HepG2 (cell line): ENCODE results near the gene GRID1. TPM values are rescaled to one million over a fixed set of nuclear protein-coding genes. Genes with fewer than 3 reads are reported as not detected.

Experiments used
- ATAC-seq: fragments of 200-7000 bp; cut with Tn5 transposase; 3 replicates; pipeline ENCODE4 v1.9.1; 2020; ENCODE audit warnings: mild to moderate bottlenecking, moderate library complexity
- BruUV-seq: library from RNA; stranded (reverse); fragments of 400-500 nt; replicated peaks from 2 replicates; lab custom pipeline; 2021; lab: Mats Ljungman, UMichigan
- CTCF ChIA-PET: fragments of 300-600 bp; formaldehyde crosslinking; extraction: SDS; loops from one replicate; lab custom pipeline; 2021; ENCODE audit warnings: low total read pairs, inconsistent platforms, low intra/inter-chr PET ratio; lab: Yijun Ruan, JAX
- POLR2A ChIA-PET: fragments of 350-600 bp; sonication (Branson Sonifier 250); formaldehyde crosslinking; loops from one replicate; lab custom pipeline; 2020; ENCODE audit warnings: antibody characterized with exemption, inconsistent platforms; lab: Yijun Ruan, JAX
- DNase-seq: peaks from one replicate; pipeline ENCODE4 v3.0.0-alpha.2; 2015; ENCODE audit warnings: low spot score
- FAIRE-seq: peaks from 3 replicates; lab custom pipeline; 2011; peaks lifted over from hg19 to GRCh38; lab: Jason Lieb, UNC
- H2AFZ ChIP-seq: one replicate; pipeline ENCODE4 v1.6.1; 2011; ENCODE audit warnings: low read length, inconsistent platforms
- H3K27ac ChIP-seq: fragments of 300-600 bp; 3 replicates; pipeline ENCODE4 v1.8.0; 2011; ENCODE audit warnings: mixed run types, mild to moderate bottlenecking, mixed read lengths, low read length, inconsistent platforms; ENCODE audit not compliant: insufficient read depth; ENCODE audit errors: extremely low read length
- H3K27me3 ChIP-seq, 2 experiments: fragments of 200-600 bp in 1 of 2; 2 replicates in 1 of 2; 3 replicates in 1 of 2; pipeline versions ENCODE4 v1.6.0 to v1.8.0; 2011; ENCODE audit warnings: low read length in 2 of 2, mild to moderate bottlenecking in 2 of 2, moderate library complexity in 2 of 2, inconsistent platforms in 1 of 2; ENCODE audit not compliant: insufficient read depth in 2 of 2, control insufficient read depth in 1 of 2
- H3K36me3 ChIP-seq, 2 experiments: fragments of 200-600 bp in 1 of 2; replicated peaks in 1 of 2; 2 replicates in 1 of 2; 3 replicates in 1 of 2; pipeline versions ENCODE4 v1.5.1 to v1.8.0; 2011; ENCODE audit warnings: low read length in 2 of 2, inconsistent platforms in 1 of 2; ENCODE audit not compliant: insufficient read depth in 2 of 2, control insufficient read depth in 1 of 2
- H3K4me1 ChIP-seq: 2 replicates; pipeline ENCODE4 v1.5.1; 2012; ENCODE audit warnings: low read length, inconsistent platforms; ENCODE audit not compliant: insufficient read depth
- H3K4me2 ChIP-seq: 2 replicates; pipeline ENCODE4 v1.6.0; 2011; ENCODE audit warnings: low read depth, low read length, inconsistent platforms
- H3K4me3 ChIP-seq, 3 experiments: fragments of 200-600 bp in 1 of 3; sonication (generic), shearing (Covaris generic) in 1 of 3; replicated peaks in 1 of 3; 2 replicates each; pipeline ENCODE4 v1.5.1; 2011 to 2016; ENCODE audit warnings: low read length in 3 of 3, inconsistent platforms in 2 of 3, low read depth in 2 of 3, mild to moderate bottlenecking in 2 of 3, control low read depth in 1 of 3, mixed read lengths in 1 of 3; ENCODE audit not compliant: insufficient read depth in 1 of 3
- H3K79me2 ChIP-seq: one replicate; pipeline ENCODE4 v1.6.1; 2011; ENCODE audit warnings: low read length, inconsistent platforms; ENCODE audit not compliant: insufficient read depth
- H3K9ac ChIP-seq: 2 replicates; pipeline ENCODE4 v1.6.0; 2011; ENCODE audit warnings: mild to moderate bottlenecking, low read depth, low read length, inconsistent platforms; ENCODE audit not compliant: insufficient read depth
- H3K9me3 ChIP-seq: 2 replicates; pipeline ENCODE4 v1.5.1; 2012; ENCODE audit warnings: mild to moderate bottlenecking, low read length
- H4K20me1 ChIP-seq: 2 replicates; pipeline ENCODE4 v1.6.0; 2011; ENCODE audit warnings: inconsistent platforms, mild to moderate bottlenecking, low read length, moderate library complexity; ENCODE audit not compliant: insufficient read depth
- BRD4 ChIP-seq: sonication (generic); formaldehyde crosslinking; IDR thresholded peaks from 2 replicates; pipeline ENCODE4 v1.4.0; 2020; ENCODE audit warnings: missing genetic modification reagents
- HDAC2 ChIP-seq: sonication (generic); formaldehyde crosslinking; IDR thresholded peaks from 2 replicates; pipeline ENCODE4 v1.4.0; 2020; ENCODE audit warnings: missing genetic modification reagents
- HNRNPUL1 ChIP-seq: fragments of 200-400 bp; formaldehyde crosslinking; IDR thresholded peaks from 2 replicates; pipeline ENCODE4 v1.6.1; 2017; ENCODE audit warnings: low read depth, mild to moderate bottlenecking, low read length, moderate library complexity
- IRF9 ChIP-seq: sonication (generic); formaldehyde crosslinking; IDR thresholded peaks from 2 replicates; pipeline ENCODE4 v1.8.0; 2022; ENCODE audit warnings: missing genetic modification reagents, mild to moderate bottlenecking, borderline replicate concordance
- JUND ChIP-seq: sonication (generic); formaldehyde crosslinking; IDR thresholded peaks from 2 replicates; pipeline ENCODE4 v1.8.0; 2022; ENCODE audit warnings: mild to moderate bottlenecking, missing genetic modification reagents
- KLF13 ChIP-seq: sonication (generic); formaldehyde crosslinking; IDR thresholded peaks from 2 replicates; pipeline ENCODE4 v1.4.0; 2020; ENCODE audit warnings: mild to moderate bottlenecking, missing genetic modification reagents
- LCORL ChIP-seq, 2 experiments: fragments of 450-650 bp in 1 of 2; sonication (generic) in 1 of 2; formaldehyde crosslinking in 1 of 2; IDR thresholded peaks; 2 replicates each; pipeline versions ENCODE4 v1.5.0 to v1.6.1; 2017 to 2020; ENCODE audit warnings: antibody characterized with exemption in 1 of 2, missing genetic modification reagents in 1 of 2
- NR2F6 ChIP-seq, 2 experiments: IDR thresholded peaks; 2 replicates each; pipeline ENCODE4 v1.6.1; 2016; ENCODE audit warnings: antibody characterized with exemption in 1 of 2, mild to moderate bottlenecking in 1 of 2
- PHF5A ChIP-seq: IDR thresholded peaks from one replicate; pipeline ENCODE4 v1.6.1; 2018; ENCODE audit warnings: low read depth, missing genetic modification reagents; ENCODE audit not compliant: unreplicated experiment
- RBM22 ChIP-seq: fragments of 200-400 bp; formaldehyde crosslinking; optimal IDR thresholded peaks from 2 replicates; pipeline ENCODE3; 2017; ENCODE audit warnings: mild to moderate bottlenecking, low read length, moderate library complexity
- TAF1 ChIP-seq: sonication (generic); formaldehyde crosslinking; IDR thresholded peaks from 2 replicates; pipeline ENCODE4 v1.4.0; 2020; ENCODE audit warnings: missing genetic modification reagents
- ZNF792 ChIP-seq: IDR thresholded peaks from 2 replicates; pipeline ENCODE4 v1.6.1; 2016
- in situ Hi-C: cut with HindIII; loops from 2 replicates; pipeline ENCODE4 v1.10.0; 2017; ENCODE audit warnings: low pct_unique_long_range_greater_than_20kb; ENCODE audit not compliant: extremely low pct_ligation_motif_present
- intact Hi-C: fragments of 100-400 bp; cut with micrococcal nuclease; formaldehyde crosslinking; loops from one replicate; pipeline ENCODE4 v1.10.0; 2022; ENCODE audit not compliant: unreplicated experiment
- polyA plus RNA-seq, 8 experiments: library from polyadenylated mRNA; depleted of rRNA in 3 of 8; stranded (reverse) in 7 of 8; unstranded in 1 of 8; fragments of >200 nt; fragmentation: Illumina TruSeq in 4 of 8; extraction: Trizol in 4 of 8; gene quantifications; 2 replicates each; pipeline versions ENCODE4 v1.2.1 to v1.2.3, GENCODE V29; 2011 to 2016; ENCODE audit warnings: low read depth in 4 of 8, missing spikeins in 1 of 8, mixed read lengths in 1 of 8; ENCODE audit not compliant: insufficient read depth in 1 of 8
- total RNA-seq, 5 experiments: library from RNA; depleted of rRNA; stranded (reverse); fragments of >200 nt; fragmentation: Illumina TruSeq; extraction: Trizol; gene quantifications; 2 replicates each; pipeline ENCODE4 v1.2.3, GENCODE V29; 2016; ENCODE audit warnings: low read depth in 1 of 5
- TF ChIP-seq, protein P1 (sequence below), 2 experiments: IDR thresholded peaks; 2 replicates each; pipeline ENCODE4 v1.6.1; 2011 to 2012; ENCODE audit warnings: low read length in 2 of 2, borderline replicate concordance in 1 of 2, low read depth in 1 of 2, mild to moderate bottlenecking in 1 of 2, moderate library complexity in 1 of 2
- TF ChIP-seq, protein P2 (sequence below): IDR thresholded peaks from 2 replicates; pipeline ENCODE4 v1.6.1; 2016; ENCODE audit warnings: low read depth, control low read depth
- TF ChIP-seq, protein P3 (sequence below): sonication (generic); formaldehyde crosslinking; IDR thresholded peaks from 2 replicates; pipeline ENCODE4 v1.4.0; 2020; ENCODE audit warnings: mild to moderate bottlenecking, low read depth, missing genetic modification reagents
- TF ChIP-seq, protein P4 (sequence below): sonication (generic); formaldehyde crosslinking; IDR thresholded peaks from 2 replicates; pipeline ENCODE4 v1.5.0; 2020; ENCODE audit warnings: missing genetic modification reagents

GRID1 gene
- total and polyA plus RNA-seq, 2 of the 13 experiments (the other 11 are each of a cell fraction or from before 2014, with no cell fraction given) = 0.05 TPM; not detected in 1

DNA sequence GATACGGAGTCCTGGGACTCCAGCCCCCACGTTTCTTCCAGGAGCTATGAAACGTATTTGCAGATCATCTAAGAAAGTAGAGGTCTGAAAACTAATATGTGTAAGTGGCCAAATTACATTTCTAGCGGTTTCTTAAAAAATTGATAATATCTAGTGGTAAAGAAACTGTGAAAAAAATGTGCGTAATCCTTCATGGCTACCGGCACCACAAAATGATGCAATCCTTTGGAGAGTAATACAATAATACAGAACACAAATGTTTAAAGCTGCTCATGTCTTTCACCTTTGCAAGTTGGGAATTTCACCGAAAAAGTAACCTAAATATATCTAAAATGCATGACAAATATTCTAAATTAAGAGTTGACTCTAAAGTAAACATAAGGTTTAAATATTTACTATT is 742.1 kb downstream of the GRID1 start (continued):
- TF ChIP-seq BRD4 (CRISPR knock-in tag) (no peak), LCORL (IDR thresholded peaks at IDR 0.05) (no peak), LCORL (CRISPR knock-in tag; IDR thresholded peaks at IDR 0.05) (no peak), RBM22 (no peak), HNRNPUL1 (no peak), HDAC2 (CRISPR knock-in tag) (no peak), TAF1 (CRISPR knock-in tag) (no peak)
- TF ChIP-seq, protein P1, sequence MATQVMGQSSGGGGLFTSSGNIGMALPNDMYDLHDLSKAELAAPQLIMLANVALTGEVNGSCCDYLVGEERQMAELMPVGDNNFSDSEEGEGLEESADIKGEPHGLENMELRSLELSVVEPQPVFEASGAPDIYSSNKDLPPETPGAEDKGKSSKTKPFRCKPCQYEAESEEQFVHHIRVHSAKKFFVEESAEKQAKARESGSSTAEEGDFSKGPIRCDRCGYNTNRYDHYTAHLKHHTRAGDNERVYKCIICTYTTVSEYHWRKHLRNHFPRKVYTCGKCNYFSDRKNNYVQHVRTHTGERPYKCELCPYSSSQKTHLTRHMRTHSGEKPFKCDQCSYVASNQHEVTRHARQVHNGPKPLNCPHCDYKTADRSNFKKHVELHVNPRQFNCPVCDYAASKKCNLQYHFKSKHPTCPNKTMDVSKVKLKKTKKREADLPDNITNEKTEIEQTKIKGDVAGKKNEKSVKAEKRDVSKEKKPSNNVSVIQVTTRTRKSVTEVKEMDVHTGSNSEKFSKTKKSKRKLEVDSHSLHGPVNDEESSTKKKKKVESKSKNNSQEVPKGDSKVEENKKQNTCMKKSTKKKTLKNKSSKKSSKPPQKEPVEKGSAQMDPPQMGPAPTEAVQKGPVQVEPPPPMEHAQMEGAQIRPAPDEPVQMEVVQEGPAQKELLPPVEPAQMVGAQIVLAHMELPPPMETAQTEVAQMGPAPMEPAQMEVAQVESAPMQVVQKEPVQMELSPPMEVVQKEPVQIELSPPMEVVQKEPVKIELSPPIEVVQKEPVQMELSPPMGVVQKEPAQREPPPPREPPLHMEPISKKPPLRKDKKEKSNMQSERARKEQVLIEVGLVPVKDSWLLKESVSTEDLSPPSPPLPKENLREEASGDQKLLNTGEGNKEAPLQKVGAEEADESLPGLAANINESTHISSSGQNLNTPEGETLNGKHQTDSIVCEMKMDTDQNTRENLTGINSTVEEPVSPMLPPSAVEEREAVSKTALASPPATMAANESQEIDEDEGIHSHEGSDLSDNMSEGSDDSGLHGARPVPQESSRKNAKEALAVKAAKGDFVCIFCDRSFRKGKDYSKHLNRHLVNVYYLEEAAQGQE (IDR thresholded peaks at IDR 0.05; ENCODE audit: borderline replicate concordance in 1 of 2, low read depth in 1 of 2, low read length in 2 of 2) = no peak

DNA sequence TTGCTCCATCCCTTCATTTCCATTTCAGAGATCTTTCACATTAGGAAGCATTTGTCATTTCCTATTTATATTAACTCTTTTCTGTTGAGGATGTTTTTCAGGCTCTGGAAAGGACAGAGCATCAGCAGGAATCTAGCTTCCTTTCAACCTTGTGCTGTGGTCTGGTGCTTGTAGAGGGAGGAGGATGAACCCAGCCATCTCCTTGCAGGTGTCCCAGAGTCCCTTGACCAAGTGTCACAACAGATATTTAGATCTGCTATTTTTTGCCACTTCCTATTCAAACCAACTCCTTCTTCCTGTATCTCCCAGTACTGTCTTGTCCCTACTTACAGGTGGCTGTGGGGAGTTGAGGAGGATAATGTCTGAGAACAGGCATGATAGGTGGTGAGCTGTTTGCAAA is 742.8 kb downstream of the GRID1 start:
- FAIRE-seq (no peak), DNase-seq (no peak), ATAC-seq (no peak)
- Histone ChIP-seq H4K20me1 (no peaks in the 10 kb centered on the region), H3K9ac (no peak overlapping the region), H3K9me3 (no peaks in the 10 kb centered on the region), H3K4me2 (no peak overlapping the region), H3K27me3 (no peaks in the 10 kb centered on the region), H2AFZ (no peak overlapping the region), H3K79me2 (no peaks in the 10 kb centered on the region), H3K27ac (no peak overlapping the region), H3K4me3 (no peak overlapping the region), H3K36me3 (no peaks in the 10 kb centered on the region), H3K4me1 (no peaks in the 10 kb centered on the region)
- ChIA-PET POLR2A (no interaction called here), CTCF (no interaction called here)
- BruUV-seq = no TSS peak
- in situ Hi-C loops = no loop called here
- intact Hi-C loops = no loop called here
- no peak for TF ChIP-seq IRF9
- TF ChIP-seq, protein P2, sequence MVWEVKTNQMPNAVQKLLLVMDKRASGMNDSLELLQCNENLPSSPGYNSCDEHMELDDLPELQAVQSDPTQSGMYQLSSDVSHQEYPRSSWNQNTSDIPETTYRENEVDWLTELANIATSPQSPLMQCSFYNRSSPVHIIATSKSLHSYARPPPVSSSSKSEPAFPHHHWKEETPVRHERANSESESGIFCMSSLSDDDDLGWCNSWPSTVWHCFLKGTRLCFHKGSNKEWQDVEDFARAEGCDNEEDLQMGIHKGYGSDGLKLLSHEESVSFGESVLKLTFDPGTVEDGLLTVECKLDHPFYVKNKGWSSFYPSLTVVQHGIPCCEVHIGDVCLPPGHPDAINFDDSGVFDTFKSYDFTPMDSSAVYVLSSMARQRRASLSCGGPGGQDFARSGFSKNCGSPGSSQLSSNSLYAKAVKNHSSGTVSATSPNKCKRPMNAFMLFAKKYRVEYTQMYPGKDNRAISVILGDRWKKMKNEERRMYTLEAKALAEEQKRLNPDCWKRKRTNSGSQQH (CRISPR knock-in tag) = no peak
- no peak for TF ChIP-seq NR2F6 (IDR thresholded peaks at IDR 0.05)
- no peak for TF ChIP-seq NR2F6 (CRISPR knock-in tag; IDR thresholded peaks at IDR 0.05)
- TF ChIP-seq KLF13 (CRISPR knock-in tag) = no peak
- TF ChIP-seq JUND = no peak
- TF ChIP-seq, protein P3, sequence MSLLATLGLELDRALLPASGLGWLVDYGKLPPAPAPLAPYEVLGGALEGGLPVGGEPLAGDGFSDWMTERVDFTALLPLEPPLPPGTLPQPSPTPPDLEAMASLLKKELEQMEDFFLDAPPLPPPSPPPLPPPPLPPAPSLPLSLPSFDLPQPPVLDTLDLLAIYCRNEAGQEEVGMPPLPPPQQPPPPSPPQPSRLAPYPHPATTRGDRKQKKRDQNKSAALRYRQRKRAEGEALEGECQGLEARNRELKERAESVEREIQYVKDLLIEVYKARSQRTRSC = no peak
- TF ChIP-seq, protein P4, sequence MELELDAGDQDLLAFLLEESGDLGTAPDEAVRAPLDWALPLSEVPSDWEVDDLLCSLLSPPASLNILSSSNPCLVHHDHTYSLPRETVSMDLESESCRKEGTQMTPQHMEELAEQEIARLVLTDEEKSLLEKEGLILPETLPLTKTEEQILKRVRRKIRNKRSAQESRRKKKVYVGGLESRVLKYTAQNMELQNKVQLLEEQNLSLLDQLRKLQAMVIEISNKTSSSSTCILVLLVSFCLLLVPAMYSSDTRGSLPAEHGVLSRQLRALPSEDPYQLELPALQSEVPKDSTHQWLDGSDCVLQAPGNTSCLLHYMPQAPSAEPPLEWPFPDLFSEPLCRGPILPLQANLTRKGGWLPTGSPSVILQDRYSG (CRISPR knock-in tag) = no peak
- no peak for TF ChIP-seq PHF5A (CRISPR knock-in tag)
- TF ChIP-seq ZNF792 (CRISPR knock-in tag) = no peak
